Urinary bladder (tissue), 4 donors: ENCODE results near the gene PRPF6. TPM values are rescaled to one million over a fixed set of nuclear protein-coding genes. Genes with fewer than 3 reads are reported as not detected.

Source experiments
- DNase-seq: peaks from one replicate; pipeline ENCODE4 v3.0.0-alpha.2; 2015; ENCODE audit errors: extremely low spot score
- H3K27ac ChIP-seq: one replicate; pipeline ENCODE4 v1.5.1; 2013; ENCODE audit warnings: low read depth, mild to moderate bottlenecking, moderate library complexity
- H3K36me3 ChIP-seq: one replicate; pipeline ENCODE4 v1.6.1; 2013; ENCODE audit warnings: mild to moderate bottlenecking, moderate library complexity; ENCODE audit not compliant: insufficient read depth
- H3K4me1 ChIP-seq: one replicate; pipeline ENCODE4 v1.6.1; 2013; ENCODE audit warnings: mild to moderate bottlenecking, moderate library complexity; ENCODE audit not compliant: insufficient read depth
- H3K4me3 ChIP-seq: one replicate; pipeline ENCODE4 v1.5.1; 2013; ENCODE audit warnings: low read depth, low read length
- WGBS: extraction: QIAGEN DNeasy Blood & Tissue Kit; methylation state at CpG from one replicate; pipeline ENCODE4 v1.1.7; 2013; 5-methylcytosine and 5-hydroxymethylcytosine counted together
- polyA plus RNA-seq: library from polyadenylated mRNA; stranded (reverse); fragments of 200-250 nt; gene quantifications from one replicate; pipeline ENCODE4 v1.2.3, GENCODE V29; 2013
- total RNA-seq: library from RNA; depleted of rRNA; stranded (reverse); fragments of >200 nt; gene quantifications from one replicate; pipeline ENCODE4 v1.2.3, GENCODE V29; 2014
- donor health status: healthy with polysubstance abuse.
- donor health status: healthy.

PRPF6 gene
- total and polyA plus RNA-seq, 2 donors = 44.1 to 71.8 TPM

DNA sequence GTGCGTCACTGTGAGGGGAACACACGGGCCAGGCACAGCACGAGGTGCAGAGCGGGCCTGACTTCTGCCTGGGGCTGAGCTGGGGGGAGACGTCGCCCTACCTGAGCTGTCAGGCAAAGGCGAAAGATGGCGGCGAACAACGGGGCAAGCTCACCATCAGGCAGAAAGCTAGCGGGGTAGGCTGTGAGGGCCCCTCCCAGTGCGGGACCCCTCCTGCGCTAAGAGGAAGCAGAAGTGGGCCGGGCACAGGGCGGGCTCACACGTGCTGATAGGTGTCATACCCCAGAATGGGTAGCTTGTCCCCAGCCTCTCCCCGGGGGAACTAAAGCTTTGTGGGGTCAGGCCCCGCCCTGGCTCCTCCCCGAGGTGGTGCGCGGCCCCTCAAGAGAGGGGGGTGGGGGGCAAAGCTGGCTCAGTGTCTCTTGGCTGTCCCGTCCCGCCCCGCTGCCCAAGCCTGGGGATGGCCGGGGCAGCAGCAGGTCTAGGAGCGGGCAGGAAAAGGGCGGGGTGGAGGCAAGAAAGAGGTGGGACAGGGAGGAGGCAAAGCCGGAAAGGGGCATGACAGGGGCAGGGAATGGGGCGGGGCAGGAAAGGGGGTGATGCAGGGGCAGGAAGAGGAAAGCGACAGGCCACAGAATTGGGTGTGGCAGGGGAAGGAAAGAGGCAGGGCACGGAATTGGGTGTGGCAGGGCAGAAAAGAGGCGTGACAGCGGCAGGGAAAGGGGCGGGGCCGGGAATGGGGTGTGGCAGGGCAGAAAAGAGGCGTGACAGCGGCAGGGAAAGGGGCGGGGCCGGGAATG, 39.5 kb upstream of the PRPF6 start:
- Histone ChIP-seq H3K4me1 (no peaks in the 10 kb centered on the region), H3K36me3 (peaks cover 2% of the 10 kb centered on the region), H3K27ac (no peak overlapping the region), H3K4me3 (no peak overlapping the region)
- 66% methylated on average over 35 of the region's 39 CpGs for WGBS
- no peak for DNase-seq

DNA sequence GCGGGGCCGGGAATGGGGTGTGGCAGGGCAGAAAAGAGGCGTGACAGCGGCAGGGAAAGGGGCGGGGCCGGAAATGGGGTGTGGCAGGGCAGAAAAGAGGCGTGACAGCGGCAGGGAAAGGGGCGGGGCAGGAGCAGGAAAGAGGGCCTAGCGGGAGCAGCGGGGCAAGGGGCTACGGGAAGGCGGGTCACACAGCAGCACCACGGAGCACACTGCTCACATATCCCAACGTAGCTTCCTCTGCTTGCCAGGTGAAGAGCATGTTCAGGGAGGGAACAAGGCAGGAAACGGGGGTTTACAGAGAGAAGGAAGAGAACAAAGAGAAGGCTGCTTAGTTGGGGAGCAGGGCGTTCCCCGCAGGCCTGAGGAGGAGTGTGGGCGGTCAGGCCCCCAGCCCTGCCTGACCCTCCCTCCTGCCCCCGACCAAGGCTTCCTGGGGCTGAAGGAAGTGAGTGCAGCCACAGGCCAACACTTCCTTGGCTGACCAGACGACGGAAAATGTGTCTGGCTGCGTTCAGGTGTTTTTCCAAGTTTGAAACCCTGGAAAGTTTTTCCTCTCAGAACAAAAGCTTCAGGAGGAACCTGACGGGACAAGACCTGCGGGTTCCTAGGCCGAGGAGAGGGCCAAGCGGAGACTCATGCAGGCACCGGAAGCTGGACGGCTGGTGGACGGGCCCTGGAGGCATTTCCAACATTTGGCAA, 38.5 kb upstream of the PRPF6 start:
- Histone ChIP-seq H3K36me3 (peaks cover 2% of the 10 kb centered on the region), H3K4me3 (no peak overlapping the region), H3K27ac (peak overlapping the region; percentile 3), H3K4me1 (no peaks in the 10 kb centered on the region)
- no peak for DNase-seq
- WGBS = 56% methylated on average over 30 of the region's 30 CpGs

DNA sequence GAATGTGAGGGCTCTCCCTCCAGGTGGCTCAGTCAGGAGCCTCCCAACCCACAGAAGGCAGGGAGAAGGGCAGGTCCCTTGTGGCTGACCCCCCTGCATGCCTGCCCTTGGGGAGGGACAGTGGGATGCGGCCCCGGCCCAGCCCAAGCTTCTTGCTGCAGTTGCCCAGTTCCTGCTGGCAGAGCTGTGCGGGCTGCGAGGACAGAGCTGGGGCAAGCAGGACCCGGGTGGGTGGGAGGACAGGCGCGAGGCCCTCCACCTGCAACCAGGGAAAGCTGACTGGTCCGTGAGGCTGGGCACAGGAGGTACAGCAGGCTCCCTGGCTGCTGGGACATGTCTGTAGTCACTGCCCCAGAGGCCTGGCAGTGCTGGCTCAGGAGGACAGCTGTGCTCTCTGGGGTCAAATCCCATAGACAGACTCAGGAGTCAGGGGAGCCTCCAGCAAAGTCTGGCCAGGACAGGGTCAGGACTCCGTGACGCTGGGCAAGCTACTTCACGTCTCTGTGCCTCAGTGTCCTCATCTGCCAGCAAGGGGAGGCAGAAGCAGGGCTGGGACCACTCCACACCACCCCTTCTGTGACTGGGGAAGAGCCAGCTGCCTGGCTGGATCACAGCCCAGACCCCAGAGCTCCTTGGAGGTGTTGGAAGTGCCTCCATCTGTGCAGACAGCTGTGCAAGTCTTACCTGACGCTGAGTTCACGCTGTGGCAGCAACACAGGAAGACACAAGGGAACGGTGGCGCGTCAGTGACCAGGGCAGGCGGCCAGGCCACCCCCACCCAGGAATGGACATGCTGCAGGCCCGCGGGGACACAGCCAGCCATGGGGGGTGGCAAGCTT, 37.7 kb upstream of the PRPF6 start:
- Histone ChIP-seq H3K27ac (peak overlapping the region; percentile 3), H3K4me3 (no peak overlapping the region), H3K4me1 (no peaks in the 10 kb centered on the region), H3K36me3 (peaks cover 2% of the 10 kb centered on the region)
- 82% methylated on average over 19 of the region's 19 CpGs for WGBS
- DNase-seq = no peak

DNA sequence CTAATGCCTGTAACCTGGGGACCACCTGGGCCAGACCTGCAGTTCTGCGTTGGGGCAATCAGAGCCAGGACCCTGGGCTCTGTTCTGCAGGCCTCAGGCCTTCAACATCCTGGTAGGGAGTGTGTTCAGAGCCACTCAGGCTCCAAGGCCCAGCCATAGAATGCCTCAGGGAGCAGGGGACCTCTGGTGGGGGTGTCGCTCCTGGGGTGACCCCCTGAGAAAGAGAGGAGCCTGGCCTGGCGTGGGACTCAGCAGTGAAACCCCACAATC, 37.2 kb upstream of the PRPF6 start:
- no peak overlapping the region for H3K27ac ChIP-seq

DNA sequence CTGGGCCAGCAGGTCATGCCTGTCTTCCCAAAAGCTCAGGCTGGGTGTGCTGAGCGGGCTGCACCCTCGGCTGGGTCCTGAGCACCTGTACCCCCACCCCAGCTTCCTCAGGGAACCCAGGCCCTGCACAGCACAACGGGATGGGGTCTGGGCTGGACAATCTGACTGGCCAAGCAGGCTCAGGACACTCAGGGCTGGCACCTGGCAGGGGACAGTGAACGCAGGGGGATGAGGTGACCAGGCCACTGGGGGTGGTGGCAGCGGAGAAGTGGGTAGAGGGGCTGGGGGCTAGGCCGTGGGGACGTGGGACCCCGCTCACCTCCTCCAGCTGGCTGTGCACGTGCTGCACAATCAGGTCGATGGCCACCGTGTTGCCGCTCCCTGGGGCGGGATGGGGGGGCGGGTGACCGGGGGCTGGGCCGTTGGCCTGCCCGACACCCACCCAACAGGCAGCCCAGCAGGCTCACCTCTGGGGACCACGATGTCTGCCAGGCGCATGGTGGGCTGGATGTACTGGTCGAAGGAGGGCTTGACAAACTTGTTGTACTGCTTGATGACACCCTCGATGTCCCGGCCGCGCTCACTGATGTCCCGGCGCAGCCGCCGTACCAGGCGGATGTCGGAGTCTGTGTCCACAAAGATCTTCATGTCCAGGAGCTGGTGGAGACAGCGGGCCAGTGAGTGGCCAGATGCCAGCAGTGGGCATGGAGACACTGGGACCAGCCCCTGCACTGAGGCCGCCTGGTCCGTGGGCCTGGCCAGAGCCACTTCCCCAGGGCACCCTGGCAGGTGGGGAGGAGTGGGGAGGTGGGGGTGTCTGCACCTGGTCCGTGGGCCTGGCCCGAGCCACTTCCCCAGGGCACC, 36.6 kb upstream of the PRPF6 start:
- WGBS = 90% methylated on average over 35 of the region's 35 CpGs
- Histone ChIP-seq H3K4me1 (no peaks in the 10 kb centered on the region), H3K4me3 (no peak overlapping the region), H3K36me3 (peaks cover 2% of the 10 kb centered on the region), H3K27ac (no peak overlapping the region)
- DNase-seq = no peak

More for the DNA sequence above, 37.2 kb upstream of the PRPF6 start:
- no peak overlapping the region for H3K4me3 ChIP-seq
- no peak for DNase-seq
- H3K4me1 ChIP-seq = no peaks in the 10 kb centered on the region
- H3K36me3 ChIP-seq = peaks cover 2% of the 10 kb centered on the region
- 95% methylated on average over 3 of the region's 3 CpGs for WGBS

DNA sequence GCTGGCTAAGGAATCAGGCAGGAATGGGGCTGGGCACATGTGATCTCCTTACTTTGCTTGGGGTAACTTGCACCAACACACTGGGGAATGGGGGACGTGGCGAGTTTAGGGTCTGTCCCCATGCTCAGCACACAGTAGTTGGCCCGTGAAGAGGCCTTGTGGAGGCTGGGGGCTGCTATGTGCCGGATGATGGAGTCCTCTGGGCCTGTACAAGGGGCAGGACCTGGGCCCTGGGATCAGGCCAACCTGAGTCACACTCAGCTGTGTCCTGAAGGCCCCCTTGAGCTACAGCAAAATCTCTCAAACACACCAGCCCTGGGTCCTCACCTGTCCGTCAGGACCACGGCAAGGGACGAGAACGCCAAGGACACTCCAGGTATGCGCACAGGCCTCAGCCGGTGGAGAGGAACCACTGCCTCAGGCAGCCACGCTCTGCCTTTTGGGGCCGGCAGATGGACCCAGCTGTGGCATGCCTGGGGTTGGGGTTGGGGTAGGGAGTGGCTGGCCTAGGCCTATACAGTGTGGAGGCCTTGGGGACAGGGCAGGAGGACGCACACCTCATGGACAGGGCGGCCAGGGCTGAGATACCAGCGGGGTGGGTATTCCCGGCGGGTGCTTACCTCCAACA, 35.8 kb upstream of the PRPF6 start:
- peaks cover 2% of the 10 kb centered on the region for H3K36me3 ChIP-seq
- H3K27ac ChIP-seq = no peak overlapping the region
- no peaks in the 10 kb centered on the region for H3K4me1 ChIP-seq
- WGBS = 93% methylated on average over 17 of the region's 17 CpGs
- DNase-seq = no peak
- H3K4me3 ChIP-seq = no peak overlapping the region

DNA sequence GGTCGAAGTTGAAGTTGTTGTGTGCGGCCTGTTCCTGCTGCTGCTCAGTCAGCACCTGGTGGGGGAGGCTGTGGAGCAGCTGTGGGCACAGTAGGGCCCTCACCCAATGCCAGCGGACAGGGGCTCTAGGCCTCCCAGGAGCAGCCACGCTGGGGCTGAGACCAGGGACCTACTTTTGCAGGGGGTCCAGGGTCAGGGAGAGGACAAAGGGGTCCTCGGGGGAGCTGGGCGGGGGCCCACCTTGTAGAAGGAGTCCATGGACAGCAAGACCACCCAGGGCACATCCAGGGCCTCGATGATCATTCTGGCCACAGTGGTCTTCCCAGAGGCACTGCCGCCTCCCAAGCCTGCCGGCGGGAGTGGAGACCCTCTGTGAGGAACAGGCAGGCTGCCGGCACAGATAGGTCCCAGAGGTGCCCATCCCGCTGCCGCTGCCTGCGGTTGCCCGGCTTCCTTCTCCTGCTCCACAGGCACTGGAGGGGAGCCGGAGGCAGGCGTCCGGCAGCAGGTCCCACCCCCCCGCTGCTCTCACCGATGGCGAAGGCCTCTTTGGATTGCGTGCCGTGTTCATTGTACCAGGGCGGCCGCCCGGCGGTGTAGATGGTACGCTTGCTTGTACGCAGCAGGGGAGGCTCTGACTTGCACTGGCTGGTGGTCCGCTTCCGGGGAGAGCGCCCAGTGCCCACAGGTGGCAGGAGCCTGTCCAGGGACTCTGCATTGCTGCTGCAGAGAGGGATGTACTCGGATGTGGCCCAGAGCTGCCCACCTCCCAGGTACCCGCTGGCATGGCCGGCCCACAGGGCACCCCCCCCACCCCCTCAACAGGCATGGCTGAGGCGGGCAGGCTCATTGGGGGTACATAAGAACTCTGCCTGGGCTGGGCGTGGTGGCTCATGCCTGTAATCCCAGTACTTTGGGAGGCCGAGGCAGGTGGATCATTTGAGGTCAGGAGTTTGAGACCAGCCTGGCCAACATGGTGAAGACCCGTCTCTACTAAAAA, 34.7 kb upstream of the PRPF6 start:
- no peak overlapping the region for H3K4me3 ChIP-seq
- no peak for DNase-seq
- H3K36me3 ChIP-seq = peaks cover 2% of the 10 kb centered on the region
- no peaks in the 10 kb centered on the region for H3K4me1 ChIP-seq
- no peak overlapping the region for H3K27ac ChIP-seq
- WGBS = 93% methylated on average over 39 of the region's 39 CpGs

DNA sequence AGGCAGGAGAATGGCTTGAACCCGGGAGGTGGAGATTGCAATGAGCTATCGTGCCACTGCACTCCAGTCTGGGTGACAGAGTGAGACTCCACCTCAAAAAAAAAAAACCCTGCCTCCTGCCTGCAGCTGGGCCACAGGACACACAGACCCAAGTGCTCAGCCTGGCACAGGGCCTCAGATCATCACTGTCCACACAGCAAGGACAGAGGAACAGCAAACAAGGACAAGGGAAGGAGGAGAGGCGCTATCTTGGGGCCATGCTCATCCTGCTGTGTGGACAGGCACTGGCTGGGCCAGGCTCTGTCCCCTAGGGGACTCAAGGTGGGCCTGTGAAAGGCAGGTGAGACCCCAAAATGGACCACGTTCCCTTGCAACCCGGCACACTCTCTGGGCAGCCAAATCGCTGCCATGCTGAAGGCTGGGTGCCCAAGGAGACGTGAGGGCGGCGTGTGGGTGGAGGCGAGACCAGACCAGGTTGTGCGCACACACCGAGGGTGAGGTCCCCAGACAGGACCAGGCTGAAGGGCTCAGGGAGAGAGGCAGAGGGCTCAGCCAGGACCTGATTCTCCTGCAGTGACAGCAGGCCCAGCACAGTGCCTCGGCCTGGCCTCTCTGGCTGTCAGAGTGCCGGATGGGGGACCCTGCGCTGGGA, 33.8 kb upstream of the PRPF6 start:
- Histone ChIP-seq H3K27ac (no peak overlapping the region), H3K36me3 (peaks cover 2% of the 10 kb centered on the region), H3K4me1 (no peaks in the 10 kb centered on the region), H3K4me3 (no peak overlapping the region)
- 83% methylated on average over 15 of the region's 15 CpGs for WGBS
- DNase-seq = no peak

DNA sequence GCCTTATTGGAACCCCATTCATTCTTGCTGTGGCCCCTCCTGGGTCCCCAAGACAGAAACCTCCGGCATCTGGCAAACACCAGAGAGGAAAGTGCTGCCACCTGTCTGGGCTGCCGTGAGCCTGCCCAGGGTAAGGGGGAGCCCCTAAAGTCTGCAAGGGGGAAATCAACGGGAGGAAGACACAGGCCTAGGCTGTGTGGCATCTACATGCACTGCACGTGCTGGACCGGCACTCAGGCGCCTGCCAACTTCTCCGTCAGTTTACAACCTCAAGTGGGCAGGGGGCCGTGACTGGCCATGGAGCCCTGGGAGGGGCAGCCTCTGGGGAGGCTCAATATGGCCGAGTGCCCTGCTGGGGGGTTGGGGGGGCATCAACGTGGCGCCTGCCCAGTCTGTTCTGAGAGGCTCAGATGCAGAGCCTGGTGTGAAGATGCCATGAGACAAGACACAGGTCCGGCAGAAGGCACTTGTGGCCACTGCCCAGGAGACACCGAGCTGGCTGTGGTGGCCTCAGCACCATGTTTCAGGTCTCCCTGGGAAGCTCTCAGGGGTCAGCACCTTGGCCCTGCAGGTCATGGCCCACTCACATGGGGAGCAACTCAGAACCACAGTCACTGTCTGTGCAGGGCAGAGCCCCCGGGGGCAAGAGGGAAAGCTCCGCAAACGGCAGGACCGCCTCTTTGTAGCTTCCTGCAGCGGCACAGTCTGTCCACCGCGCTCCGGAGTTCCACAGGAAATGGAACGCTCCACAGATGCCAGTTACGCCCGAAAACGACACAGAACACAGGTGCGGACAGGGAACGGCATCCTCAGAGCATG, 33.1 kb upstream of the PRPF6 start:
- no peak for DNase-seq
- Histone ChIP-seq H3K4me3 (no peak overlapping the region), H3K27ac (peak overlapping the region; percentile 81), H3K36me3 (peaks cover 1% of the 10 kb centered on the region), H3K4me1 (no peaks in the 10 kb centered on the region)
- 61% methylated on average over 27 of the region's 27 CpGs for WGBS

DNA sequence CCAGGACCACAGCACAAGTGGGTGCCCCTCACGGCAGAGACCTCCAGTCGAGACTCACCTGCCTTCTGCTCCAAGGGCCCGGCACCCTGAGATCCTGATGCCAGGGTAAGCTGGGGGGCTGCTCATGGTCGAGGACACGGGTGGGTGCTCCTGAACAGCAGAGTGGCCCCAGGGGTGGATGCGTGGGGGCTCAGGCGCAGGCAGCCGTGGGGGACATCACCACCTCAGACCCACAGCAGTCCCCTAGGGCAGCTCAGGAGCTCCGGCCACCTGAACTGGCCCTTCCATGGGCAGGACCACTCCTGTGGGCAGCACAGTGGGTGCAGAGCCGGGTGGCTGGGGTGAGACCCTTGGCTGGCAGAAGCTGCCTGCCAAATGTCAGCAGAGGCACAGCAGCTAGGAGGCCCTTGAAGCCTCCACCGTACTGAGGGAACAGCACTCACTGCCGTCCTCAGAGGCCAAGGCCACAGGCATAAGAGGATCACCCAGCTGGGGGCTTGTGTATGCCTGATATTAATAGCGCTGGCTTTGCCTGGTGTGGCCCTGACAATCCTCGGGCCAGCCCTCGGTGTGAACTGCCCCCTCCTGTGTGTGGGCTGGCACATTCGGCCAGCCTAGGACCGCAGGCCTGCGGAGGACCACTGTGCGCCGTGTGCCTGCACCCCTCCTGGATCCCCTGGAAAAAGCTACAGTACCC, 30.1 kb upstream of the PRPF6 start:
- Histone ChIP-seq H3K36me3 (no peaks in the 10 kb centered on the region), H3K4me3 (no peak overlapping the region), H3K4me1 (no peaks in the 10 kb centered on the region), H3K27ac (no peak overlapping the region)
- no peak for DNase-seq
- 72% methylated on average over 20 of the region's 20 CpGs for whole genome bisulfite sequencing
